ENCODE data around the gene NDRG2. TPM values are rescaled to one million over a fixed set of nuclear protein-coding genes. Genes with fewer than 3 reads are reported as not detected.
A peak's percentile ranks its signal among the peaks of the same experiment; 100 is the strongest.

The NDRG2 gene
- total and polyA plus RNA-seq, 12 donors: 242 to 420 (median 293) TPM

DNA sequence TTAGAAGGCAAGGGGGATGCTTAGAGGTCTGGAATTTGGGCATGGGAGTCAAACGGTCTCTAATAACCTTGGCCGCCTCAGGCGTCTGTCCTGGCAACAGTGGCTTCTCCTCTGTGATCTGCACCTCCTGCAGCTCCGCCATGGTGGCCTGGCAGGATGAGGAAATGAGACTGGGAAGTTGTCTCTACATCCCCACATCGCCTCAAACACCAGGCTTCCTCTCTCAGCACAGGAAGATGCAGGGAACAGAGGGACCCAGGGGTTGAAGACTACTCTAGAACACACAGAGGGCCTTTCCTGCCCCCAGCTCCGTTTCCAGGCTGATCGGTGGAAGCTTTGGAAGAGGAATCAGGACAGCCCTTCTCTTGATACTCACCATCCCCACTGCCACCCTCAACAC lies 1.7 kb downstream of the NDRG2 start:
- H3K36me3 ChIP-seq: peaks cover 0 to 45% (median 26%) of the 10 kb centered on the region in 9 donors
- peaks cover 14 to 59% (median 36%) of the 10 kb centered on the region in 9 donors for H3K4me1 ChIP-seq
- no peaks in the 10 kb centered on the region for H3K9me3 ChIP-seq
- DNase-seq (peak in 1 of 2 donors; percentile 41), ATAC-seq (peak in 2 of 8 donors; percentile 2 to 3)
- TF ChIP-seq, protein P1, sequence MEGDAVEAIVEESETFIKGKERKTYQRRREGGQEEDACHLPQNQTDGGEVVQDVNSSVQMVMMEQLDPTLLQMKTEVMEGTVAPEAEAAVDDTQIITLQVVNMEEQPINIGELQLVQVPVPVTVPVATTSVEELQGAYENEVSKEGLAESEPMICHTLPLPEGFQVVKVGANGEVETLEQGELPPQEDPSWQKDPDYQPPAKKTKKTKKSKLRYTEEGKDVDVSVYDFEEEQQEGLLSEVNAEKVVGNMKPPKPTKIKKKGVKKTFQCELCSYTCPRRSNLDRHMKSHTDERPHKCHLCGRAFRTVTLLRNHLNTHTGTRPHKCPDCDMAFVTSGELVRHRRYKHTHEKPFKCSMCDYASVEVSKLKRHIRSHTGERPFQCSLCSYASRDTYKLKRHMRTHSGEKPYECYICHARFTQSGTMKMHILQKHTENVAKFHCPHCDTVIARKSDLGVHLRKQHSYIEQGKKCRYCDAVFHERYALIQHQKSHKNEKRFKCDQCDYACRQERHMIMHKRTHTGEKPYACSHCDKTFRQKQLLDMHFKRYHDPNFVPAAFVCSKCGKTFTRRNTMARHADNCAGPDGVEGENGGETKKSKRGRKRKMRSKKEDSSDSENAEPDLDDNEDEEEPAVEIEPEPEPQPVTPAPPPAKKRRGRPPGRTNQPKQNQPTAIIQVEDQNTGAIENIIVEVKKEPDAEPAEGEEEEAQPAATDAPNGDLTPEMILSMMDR (IDR thresholded peaks at IDR 0.05): no peak
- H3K27ac ChIP-seq: peak overlapping the region; percentile 86 to 100 (median 98)
- peaks cover 0 to 23% (median 0%) of the 10 kb centered on the region in 7 donors for H3K27me3 ChIP-seq
- intact Hi-C loops (cut with DNase I): loop anchor here in 2 of 10 donors (5.0 kb wide), 2 partner anchors 64 to 79 kb away; partner anchors contain the start of gene TMEM253 (in 1 of the 2)
- peak overlapping the region; percentile 59 to 98 (median 82) for H3K4me3 ChIP-seq
- WGBS, 2 donors: 13 to 18% methylated on average over 7 of the region's 7 CpGs

DNA sequence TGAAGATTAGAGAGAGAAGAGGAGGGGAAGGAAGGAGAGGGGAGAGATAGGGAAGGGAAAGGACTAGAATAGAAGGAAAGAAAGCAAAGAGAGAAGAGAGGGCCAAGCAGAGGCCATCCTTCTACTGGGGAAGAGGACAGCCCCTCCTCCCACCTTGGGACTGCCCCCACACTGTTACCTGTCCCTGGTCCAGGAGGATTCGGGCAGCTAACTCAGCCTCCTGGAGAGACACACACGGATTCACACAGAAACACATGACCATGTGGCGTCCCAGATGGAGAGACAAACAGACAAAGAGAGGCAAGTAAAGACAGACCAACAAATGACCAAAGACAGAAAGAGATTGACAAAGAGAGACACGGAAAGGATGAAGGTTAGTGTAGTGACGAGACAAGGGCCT lies 2.2 kb downstream of the NDRG2 start:
- DNase-seq (no peak), ATAC-seq (no peak)
- H3K4me1 ChIP-seq: peaks cover 14 to 64% (median 36%) of the 10 kb centered on the region in 9 donors
- no peaks in the 10 kb centered on the region for H3K9me3 ChIP-seq
- peaks cover 0 to 23% (median 0%) of the 10 kb centered on the region in 7 donors for H3K27me3 ChIP-seq
- 52 to 60% methylated on average over 5 of the region's 5 CpGs for WGBS, 2 donors
- peaks cover 0 to 50% (median 31%) of the 10 kb centered on the region in 9 donors for H3K36me3 ChIP-seq
- intact Hi-C loops (cut with DNase I): loop anchor here in 2 of 10 donors (5.0 kb wide), 2 partner anchors 65 to 80 kb away; partner anchors contain the start of gene TMEM253 (in 1 of the 2)
- peak overlapping the region in 9 of 10 donors; percentile 26 to 100 (median 98) for H3K27ac ChIP-seq
- peak overlapping the region in 8 of 10 donors; percentile 68 to 97 (median 82) for H3K4me3 ChIP-seq
- TF ChIP-seq, protein P1 (IDR thresholded peaks at IDR 0.05): no peak

DNA sequence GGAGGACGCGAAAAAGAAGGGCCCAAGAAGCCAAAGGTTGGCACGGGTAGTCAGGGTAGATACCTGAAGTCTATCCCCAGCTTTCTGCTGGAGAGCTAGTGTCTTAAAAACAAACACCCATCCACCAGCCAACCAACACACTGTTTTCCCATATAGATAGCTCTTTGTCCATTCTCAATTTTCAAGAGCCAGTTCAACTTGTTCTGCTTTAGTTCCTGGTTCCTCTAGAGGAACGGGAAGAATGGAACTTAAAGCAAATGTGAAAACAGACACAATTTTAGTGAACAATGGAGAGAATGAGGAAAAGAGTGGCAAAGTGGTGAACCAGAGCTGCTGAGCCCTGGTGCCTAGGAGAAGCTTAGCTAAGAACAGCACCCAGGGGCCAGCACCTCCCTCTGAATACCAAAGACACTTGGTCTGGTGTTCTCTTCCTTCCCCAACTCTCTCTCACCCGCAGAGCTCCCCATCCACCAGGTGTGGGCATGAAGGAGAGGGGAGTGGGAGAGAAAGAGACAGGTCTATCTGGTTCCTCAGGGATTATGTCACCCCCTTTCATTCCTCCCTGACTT lies 3.8 kb downstream of the NDRG2 start:
- intact Hi-C loops (cut with DNase I): loop anchor here in 2 of 10 donors (5.0 kb wide), 2 partner anchors 66 to 81 kb away; partner anchors contain the start of gene TMEM253 (in 1 of the 2)
- H3K27me3 ChIP-seq: peaks cover 0 to 23% (median 0%) of the 10 kb centered on the region in 7 donors
- H3K36me3 ChIP-seq: peaks cover 0 to 66% (median 35%) of the 10 kb centered on the region in 9 donors
- DNase-seq (no peak), ATAC-seq (no peak)
- 90 to 94% methylated on average over 5 of the region's 5 CpGs for WGBS, 2 donors
- peaks cover 6 to 58% (median 25%) of the 10 kb centered on the region in 9 donors for H3K4me1 ChIP-seq
- peak overlapping the region in 1 of 10 donors; percentile 20 for H3K27ac ChIP-seq
- H3K9me3 ChIP-seq: no peaks in the 10 kb centered on the region
- TF ChIP-seq, protein P1 (IDR thresholded peaks at IDR 0.05): no peak
- H3K4me3 ChIP-seq: no peak overlapping the region

DNA sequence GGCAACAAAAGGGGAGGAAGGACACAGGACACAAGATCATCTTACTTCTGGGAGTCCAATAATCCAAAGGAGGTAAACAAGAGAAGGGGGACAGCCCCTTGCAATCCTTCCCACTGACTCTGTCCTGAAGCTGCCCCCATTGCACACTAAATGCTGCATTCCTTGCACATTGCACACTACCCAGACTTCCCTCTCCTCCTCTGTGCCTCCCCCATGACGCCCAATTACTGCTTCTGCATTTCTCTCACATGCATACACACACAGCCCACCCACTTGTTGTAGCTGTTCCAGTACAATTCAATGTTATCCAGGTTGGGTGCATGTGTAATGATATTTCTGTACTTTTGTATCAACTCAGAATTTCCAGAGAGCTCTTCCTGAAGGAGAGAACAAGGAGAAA lies 5.5 kb downstream of the NDRG2 start:
- H3K4me3 ChIP-seq: no peak overlapping the region

More for the DNA sequence above, 5.5 kb downstream of the NDRG2 start:
- ATAC-seq (no peak), DNase-seq (no peak)
- WGBS, 2 donors: 64 to 81% methylated on average over 1 of the region's 1 CpG
- TF ChIP-seq, protein P1 (IDR thresholded peaks at IDR 0.05): no peak
- intact Hi-C loops (cut with DNase I): loop anchor here in 5 of 10 donors (2.0 to 5.0 kb wide), 2 partner anchors 19 to 73 kb away; no protein-coding TSS in a partner anchor
- peaks cover 0 to 6% (median 0%) of the 10 kb centered on the region in 7 donors for H3K27me3 ChIP-seq
- no peaks in the 10 kb centered on the region for H3K9me3 ChIP-seq
- H3K27ac ChIP-seq: peak overlapping the region in 1 of 10 donors; percentile 4
- H3K4me1 ChIP-seq: peaks cover 5 to 65% (median 30%) of the 10 kb centered on the region in 9 donors
- peaks cover 0 to 72% (median 35%) of the 10 kb centered on the region in 9 donors for H3K36me3 ChIP-seq

All from heart right ventricle (tissue), 16 donors.